HG03354 (cell line): ENCODE measurements around the gene SLC16A3.
"Not testable (repeated sequence)": the region's sequence is repeated elsewhere in the genome, so short reads cannot be mapped to it uniquely, and the experiment has no call there.

Source experiments
- ATAC-seq: cut with Tn5 transposase; IDR thresholded peaks from one replicate; pipeline ENCODE4 v1.9.1; 2021; ENCODE audit warnings: mild to moderate bottlenecking; ENCODE audit not compliant: unreplicated experiment, poor library complexity, severe bottlenecking

Gene SLC16A3

GRCh38 chr17:82244413-82245133 is 15.7 kb downstream of the SLC16A3 start:
- no peak for ATAC-seq

GRCh38 chr17:82245134-82246039 is 16.5 kb downstream of the SLC16A3 start:
- no peak for ATAC-seq

- ATAC-seq, result no peak
Measured at GRCh38 chr17:82246040-82246364, 17.2 kb downstream of the SLC16A3 start.

GRCh38 chr17:82246365-82247181 is 17.7 kb downstream of the SLC16A3 start:
- no peak for ATAC-seq

- ATAC-seq, result no peak
Measured at GRCh38 chr17:82247182-82247823, 18.5 kb downstream of the SLC16A3 start.

- ATAC-seq, result no peak
Measured at GRCh38 chr17:82247856-82248671, 19.2 kb downstream of the SLC16A3 start.

GRCh38 chr17:82248815-82249674 is 20.2 kb downstream of the SLC16A3 start:
- no peak for ATAC-seq

- no peak for ATAC-seq
Measured at GRCh38 chr17:82249896-82250581, 21.2 kb downstream of the SLC16A3 start.

- no peak for ATAC-seq
Measured at GRCh38 chr17:82250868-82251500, 22.1 kb downstream of the SLC16A3 start.

GRCh38 chr17:82252511-82253178 is 23.8 kb downstream of the SLC16A3 start:
- ATAC-seq, result no peak

- no peak for ATAC-seq
Measured at GRCh38 chr17:82253179-82253544, 24.3 kb downstream of the SLC16A3 start.

GRCh38 chr17:82254096-82254495 is 25.3 kb downstream of the SLC16A3 start:
- not testable (repeated sequence) for ATAC-seq

- ATAC-seq, result not testable (repeated sequence)
Measured at GRCh38 chr17:82254746-82255145, 25.9 kb downstream of the SLC16A3 start.

GRCh38 chr17:82255402-82255972 is 26.6 kb downstream of the SLC16A3 start:
- ATAC-seq, result no peak

GRCh38 chr17:82256242-82256885 is 27.5 kb downstream of the SLC16A3 start:
- ATAC-seq, result no peak

GRCh38 chr17:82257473-82257872 is 28.6 kb downstream of the SLC16A3 start:
- ATAC-seq, result no peak
